ENCODE results near the gene NKAP. TPM values are rescaled to one million over a fixed set of nuclear protein-coding genes. Genes with fewer than 3 reads are reported as not detected.

The NKAP gene
- polyA plus RNA-seq, 1 donor, result 10.2 TPM

Other genes starting within 250 kb of the NKAP start
- 4.4 TPM for gene SOWAHD, start 185.2 kb downstream of the NKAP start, polyA plus RNA-seq
- 4,156 TPM for gene RPL39, start 152.1 kb downstream of the NKAP start, polyA plus RNA-seq
- 17.0 TPM for gene UPF3B, start 90.8 kb downstream of the NKAP start, polyA plus RNA-seq
- gene RNF113A, start 72.0 kb downstream of the NKAP start, polyA plus RNA-seq, result 17.0 TPM
- gene NDUFA1, start 71.9 kb downstream of the NKAP start, polyA plus RNA-seq, result 109 TPM
- 0.40 TPM for gene AKAP14, start 47.9 kb downstream of the NKAP start, polyA plus RNA-seq
- 0.07 TPM for gene RHOXF2B, start 133.9 kb upstream of the NKAP start, polyA plus RNA-seq
- gene RHOXF1, start 172.2 kb upstream of the NKAP start, polyA plus RNA-seq, result 1.2 TPM
- gene RHOXF2, start 214.9 kb upstream of the NKAP start, polyA plus RNA-seq, result not detected

All from large intestine (tissue), 1 donor.